ENCODE data around the gene RALBP1. TPM values are rescaled to one million over a fixed set of nuclear protein-coding genes. Genes with fewer than 3 reads are reported as not detected.

The RALBP1 gene
- total RNA-seq, 1 donor: 91.0 TPM

- no peak for DNase-seq (ENCODE audit: low read depth in 2 of 3, low spot score in 2 of 3)
Observed at GRCh38 chr18:9578306-9578705, 103.0 kb downstream of the RALBP1 start.

- DNase-seq (ENCODE audit: low read depth in 2 of 3, low spot score in 2 of 3): no peak
Observed at GRCh38 chr18:9581667-9582066, 106.4 kb downstream of the RALBP1 start.

- DNase-seq (ENCODE audit: low read depth in 2 of 3, low spot score in 2 of 3): no peak
Observed at GRCh38 chr18:9586814-9587213, 111.5 kb downstream of the RALBP1 start.

Small RNAs within 50 kb of the gene (small RNA-seq; reads per million reads assigned to genes)
- not detected for gene RNU2-27P

Other genes starting within 250 kb of the RALBP1 start
- gene TWSG1, start 140.7 kb upstream of the RALBP1 start, total RNA-seq: 33.7 TPM
- gene PPP4R1, start 139.0 kb downstream of the RALBP1 start, total RNA-seq: 73.5 TPM
- 1.9 TPM for gene RAB31, start 232.8 kb downstream of the RALBP1 start, total RNA-seq

All from hematopoietic multipotent progenitor cell (in vitro differentiated cells).